Stimulated activated CD8-positive, alpha-beta memory T cell treated with anti-CD3 and anti-CD28 coated beads, Interleukin-15, amount 100 ng/mL, for 24 hours (primary cell): ENCODE measurements around the gene WDR44.
"Not testable (repeated sequence)": the region's sequence is repeated elsewhere in the genome, so short reads cannot be mapped to it uniquely, and the experiment has no call there.

Source experiments
- DNase-seq: peaks from one replicate; pipeline ENCODE4 v3.0.0-alpha.2; 2020; ENCODE audit warnings: low read depth

The WDR44 gene, protein sequence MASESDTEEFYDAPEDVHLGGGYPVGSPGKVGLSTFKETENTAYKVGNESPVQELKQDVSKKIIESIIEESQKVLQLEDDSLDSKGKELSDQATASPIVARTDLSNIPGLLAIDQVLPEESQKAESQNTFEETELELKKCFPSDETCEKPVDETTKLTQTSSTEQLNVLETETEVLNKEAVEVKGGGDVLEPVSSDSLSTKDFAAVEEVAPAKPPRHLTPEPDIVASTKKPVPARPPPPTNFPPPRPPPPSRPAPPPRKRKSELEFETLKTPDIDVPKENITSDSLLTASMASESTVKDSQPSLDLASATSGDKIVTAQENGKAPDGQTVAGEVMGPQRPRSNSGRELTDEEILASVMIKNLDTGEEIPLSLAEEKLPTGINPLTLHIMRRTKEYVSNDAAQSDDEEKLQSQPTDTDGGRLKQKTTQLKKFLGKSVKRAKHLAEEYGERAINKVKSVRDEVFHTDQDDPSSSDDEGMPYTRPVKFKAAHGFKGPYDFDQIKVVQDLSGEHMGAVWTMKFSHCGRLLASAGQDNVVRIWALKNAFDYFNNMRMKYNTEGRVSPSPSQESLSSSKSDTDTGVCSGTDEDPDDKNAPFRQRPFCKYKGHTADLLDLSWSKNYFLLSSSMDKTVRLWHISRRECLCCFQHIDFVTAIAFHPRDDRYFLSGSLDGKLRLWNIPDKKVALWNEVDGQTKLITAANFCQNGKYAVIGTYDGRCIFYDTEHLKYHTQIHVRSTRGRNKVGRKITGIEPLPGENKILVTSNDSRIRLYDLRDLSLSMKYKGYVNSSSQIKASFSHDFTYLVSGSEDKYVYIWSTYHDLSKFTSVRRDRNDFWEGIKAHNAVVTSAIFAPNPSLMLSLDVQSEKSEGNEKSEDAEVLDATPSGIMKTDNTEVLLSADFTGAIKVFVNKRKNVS

DNA sequence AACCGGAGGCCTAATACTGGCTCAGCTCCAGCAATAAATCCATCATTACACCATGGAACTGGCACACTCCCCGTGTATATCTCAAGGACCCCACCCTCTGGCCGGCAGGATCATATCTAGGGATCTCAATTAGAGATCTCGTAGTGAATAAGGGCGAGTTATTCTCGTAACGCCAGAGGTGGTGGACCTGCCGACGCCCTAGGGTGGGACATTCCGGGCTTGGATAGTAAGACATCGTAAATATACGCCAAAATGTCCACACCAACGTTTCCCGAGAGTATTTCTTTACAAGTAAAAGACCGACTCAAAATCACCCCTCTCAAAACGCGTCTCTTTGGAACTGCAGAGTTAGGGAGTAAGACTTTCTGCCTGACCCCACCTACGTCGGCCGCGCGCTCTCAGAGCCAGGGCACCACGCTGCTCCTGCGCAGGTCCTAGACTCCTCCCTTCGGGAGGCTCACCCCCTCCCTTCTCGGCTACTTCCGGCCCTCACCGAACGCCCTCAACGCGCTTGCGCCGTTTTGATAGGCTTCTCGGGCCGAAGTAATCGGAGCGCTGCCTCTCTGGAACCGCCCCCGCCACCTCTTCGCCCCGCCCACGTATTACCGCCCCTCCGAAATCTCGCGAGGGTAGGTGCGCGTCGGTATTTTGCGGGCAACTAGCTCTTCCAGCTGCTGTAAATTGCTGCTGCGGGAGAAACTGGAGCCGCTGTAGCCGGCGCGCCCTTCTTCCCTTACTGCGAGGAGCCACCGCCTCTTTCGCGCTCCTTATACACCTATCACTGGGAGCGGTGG lies at the start of gene WDR44:
Gene WDR44, plus strand, starts transcription at position 643 of the 794 bp plus-strand sequence. CDS start 398 bp downstream, outside the sequence.
- DNase-seq, result peak; percentile 67

DNA sequence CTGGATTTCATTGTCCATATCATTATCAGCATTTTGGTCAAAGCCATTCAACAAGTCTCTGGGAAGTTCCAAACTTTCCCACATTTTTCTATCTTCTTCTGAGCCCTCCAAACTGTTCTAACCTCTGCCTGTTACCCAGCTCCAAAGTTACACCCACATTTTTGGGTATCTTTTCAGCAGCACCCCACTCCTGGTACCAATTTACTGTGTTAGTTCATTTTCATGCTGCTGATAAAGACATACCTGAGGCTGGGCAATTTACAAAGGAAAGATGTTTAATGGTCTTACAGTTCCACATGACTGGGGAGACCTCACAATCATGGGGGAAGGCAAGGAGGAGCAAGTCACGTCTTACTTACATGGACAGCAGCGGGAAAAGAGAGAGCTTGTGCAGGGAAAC lies 40.1 kb upstream of the WDR44 start:
- not testable (repeated sequence) for DNase-seq

DNA sequence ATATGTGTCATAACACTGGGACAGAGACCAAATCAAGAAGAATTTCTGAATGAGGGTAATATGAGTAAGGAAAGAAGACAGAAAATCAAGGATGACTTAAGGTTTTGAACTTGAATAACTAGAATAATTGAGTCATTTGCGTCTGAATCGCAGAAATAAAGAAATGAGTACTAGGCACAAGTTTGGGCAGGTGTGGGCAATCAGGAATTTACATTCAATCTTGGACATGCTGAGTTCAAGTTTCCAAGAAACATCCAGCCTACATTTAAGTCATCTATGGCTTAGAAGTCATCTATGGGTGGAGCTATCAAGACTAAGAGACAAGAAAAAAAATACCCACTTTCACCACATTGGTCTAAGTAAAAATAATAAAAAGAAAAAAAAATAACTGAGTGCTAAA lies 30.4 kb upstream of the WDR44 start:
- no peak for DNase-seq

DNA sequence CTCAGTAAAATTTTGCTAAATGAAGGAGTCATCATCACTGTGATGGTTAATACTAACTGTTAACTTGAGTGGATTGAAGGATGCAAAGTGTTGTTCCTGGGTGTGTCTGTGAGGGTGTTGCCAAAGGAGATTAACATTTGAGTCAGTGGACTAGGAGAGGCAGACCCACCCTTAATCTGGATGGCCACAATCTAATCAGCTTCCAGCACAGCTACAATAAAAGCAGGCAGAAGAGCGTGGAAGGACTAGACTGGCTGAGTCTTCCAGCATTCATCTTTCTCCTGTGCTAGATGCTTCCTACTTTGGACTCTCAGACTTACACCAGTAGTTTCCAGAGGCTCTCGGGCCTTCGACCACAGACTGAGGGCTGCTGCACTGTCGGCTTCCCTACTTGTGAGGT lies 21.3 kb upstream of the WDR44 start:
- DNase-seq, result no peak

DNA sequence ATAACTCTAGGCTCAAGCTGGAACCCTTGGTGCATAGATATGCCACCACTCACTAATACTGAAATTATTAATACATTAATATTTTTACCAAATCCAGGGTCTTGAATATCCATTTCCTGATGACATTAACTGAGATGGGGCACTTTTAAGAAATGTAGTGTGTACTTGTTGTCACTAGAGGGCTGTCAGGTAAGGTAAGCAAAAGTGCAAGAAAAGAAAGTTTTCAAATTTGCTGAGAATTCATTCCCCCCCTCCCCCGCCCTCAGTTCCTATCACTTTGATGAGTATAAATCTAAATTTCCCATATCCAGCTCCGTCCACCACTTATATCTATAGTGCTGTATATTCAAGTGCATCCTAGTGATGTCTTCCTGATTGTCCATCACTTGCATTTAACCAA lies 20.5 kb upstream of the WDR44 start:
- no peak for DNase-seq

DNA sequence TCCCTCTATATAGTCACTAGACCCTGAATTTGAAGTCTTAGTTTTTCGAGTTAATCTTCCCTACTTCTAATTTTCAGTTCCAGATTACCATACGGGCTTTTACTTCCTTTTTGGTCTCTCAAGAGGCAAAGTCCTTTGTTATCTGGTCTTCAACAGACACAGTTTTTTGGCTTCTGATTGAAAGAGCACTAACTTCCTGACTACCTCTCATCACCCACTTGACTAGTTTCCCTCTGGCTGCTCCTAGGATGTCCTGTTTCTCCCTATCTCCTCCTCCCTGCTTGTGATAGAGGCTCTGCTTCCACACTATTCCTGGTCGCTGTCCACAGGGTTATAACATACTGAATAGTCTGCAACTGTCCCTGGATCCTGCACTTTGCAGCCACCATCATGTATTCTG lies 16.7 kb upstream of the WDR44 start:
- no peak for DNase-seq

DNA sequence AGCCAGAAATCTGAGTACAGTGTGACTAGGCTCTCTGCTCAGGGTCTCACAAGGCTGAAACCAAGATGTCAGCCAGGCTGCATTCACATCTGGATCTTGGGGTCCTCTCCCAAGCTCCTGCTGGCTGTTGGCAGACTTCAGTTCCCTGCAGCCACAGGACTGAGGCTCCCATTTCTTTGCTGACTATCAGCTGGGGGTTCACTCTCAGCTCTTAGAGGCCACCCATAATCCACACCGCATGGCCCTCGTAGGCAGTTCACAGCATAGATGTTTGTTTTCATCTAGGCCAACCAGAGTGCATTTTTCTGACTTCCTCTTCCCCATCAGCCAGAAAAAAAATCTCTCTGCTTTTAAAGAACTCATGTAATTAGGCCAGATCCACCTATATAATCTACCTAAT lies 8.2 kb upstream of the WDR44 start:
- no peak for DNase-seq

DNA sequence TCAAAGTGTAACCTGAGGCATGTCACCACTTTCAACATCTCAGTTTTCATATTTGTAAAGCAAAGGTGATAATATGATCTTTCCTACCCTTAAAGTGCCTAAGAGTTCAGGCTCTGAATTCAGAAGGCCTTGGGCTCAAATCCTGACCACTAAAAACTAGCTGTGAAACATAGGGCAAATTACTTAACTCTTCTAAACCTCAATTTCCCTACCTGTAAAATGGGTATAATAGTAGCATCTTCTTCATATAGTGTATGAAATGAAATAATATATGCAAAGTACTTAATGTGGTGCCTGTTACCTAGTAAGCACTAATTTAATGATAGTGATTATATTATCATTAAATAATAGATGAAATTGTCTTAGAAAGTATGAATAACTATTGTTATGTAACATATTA lies 7.0 kb upstream of the WDR44 start:
- no peak for DNase-seq

DNA sequence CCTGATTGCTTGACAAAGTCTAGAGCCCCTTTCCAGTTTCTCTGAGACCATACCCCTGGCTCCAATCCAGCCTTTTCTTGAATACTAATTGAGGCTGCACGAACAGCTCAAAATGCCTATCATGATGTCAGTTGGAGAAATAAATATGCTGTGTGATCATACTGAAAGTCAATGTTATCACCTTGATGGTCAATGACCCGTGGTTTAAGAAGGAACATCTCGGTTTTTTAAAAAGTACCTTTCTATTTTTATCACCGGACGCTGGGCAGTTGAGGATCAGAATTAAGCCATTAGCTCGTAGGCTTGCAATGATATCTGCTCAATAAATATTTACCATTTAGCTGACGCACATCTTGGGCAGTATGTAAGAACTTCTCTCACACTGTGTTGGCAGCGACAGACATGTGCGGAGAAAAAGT lies 852 bp upstream of the WDR44 start:
- DNase-seq, result no peak

DNA sequence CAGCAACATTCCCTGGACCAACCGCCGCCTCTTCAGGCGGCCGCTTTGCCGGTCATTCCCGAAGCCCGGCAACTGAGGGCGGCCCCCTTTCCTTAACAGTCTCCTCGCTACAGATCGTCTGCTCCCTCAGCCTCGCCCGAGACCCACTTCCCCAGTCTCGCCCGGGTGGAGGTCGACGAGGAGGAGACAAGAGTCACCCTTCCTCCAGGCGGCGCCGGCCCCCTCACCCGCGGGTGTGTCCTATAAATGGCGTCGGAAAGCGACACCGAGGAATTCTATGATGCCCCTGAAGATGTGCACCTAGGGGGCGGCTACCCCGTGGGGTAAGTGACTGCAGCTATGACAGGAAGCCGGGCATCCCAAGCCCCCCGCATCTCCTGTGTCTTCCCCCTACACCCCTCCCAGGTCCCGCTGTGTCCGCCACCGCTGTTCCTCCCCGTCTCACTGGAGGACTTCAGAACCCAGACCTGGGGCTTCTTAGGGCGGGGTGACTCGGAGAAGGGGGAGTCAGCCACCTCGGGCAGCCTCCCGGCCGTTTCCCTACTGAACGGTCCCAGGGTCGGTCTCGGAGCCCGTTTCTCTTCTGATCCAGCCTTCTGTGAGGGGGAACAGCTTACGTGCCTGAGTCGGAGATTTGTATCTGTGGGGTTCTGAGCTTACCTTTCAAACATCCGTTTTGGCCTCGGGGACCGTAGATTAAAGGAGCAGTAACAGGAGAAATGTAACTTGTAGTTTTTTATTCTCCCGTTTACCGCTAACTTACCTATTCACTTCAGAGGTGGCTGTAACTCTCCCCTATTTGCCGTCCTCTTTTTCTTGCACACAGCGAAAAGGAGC lies 570 bp downstream of the WDR44 start:
- DNase-seq, result peak; percentile 5

DNA sequence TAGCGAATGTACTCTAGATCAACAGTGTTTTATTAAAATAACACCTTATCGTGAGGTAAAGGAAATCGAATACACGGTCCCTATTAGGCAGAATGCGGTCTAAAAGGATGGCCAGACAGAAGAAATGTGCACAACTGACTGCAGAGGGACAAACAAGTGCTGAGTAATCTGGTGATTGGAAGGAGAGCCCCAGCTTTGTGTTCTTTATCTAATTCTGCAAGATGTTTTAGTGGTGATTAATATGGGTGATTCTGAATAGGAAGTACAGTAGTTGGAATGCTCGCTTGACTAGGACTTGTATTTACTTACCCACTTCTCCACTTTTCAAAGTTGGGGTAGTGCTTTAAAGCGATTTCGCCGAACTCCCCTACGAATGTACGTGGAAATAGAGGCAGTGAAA lies 1.2 kb downstream of the WDR44 start:
- DNase-seq, result no peak

DNA sequence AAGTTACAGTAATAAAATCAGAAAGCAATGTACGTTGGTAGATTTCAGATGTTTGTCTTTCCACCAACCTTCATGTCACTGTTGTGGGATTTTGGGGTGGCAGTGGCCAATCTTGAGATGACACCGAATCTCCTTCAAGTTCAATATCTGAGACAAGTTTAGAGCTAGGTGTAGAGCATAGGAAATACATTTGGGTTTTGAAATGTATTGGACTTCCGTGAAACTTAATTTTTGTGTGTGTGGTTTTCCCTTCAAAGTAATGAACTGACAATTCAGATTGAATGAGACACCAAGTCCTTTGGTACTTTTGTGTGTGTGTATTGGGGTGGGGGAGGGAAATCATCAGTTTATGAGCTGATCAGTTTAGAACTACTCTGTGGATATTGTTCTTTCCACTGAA lies 1.8 kb downstream of the WDR44 start:
- DNase-seq, result no peak

DNA sequence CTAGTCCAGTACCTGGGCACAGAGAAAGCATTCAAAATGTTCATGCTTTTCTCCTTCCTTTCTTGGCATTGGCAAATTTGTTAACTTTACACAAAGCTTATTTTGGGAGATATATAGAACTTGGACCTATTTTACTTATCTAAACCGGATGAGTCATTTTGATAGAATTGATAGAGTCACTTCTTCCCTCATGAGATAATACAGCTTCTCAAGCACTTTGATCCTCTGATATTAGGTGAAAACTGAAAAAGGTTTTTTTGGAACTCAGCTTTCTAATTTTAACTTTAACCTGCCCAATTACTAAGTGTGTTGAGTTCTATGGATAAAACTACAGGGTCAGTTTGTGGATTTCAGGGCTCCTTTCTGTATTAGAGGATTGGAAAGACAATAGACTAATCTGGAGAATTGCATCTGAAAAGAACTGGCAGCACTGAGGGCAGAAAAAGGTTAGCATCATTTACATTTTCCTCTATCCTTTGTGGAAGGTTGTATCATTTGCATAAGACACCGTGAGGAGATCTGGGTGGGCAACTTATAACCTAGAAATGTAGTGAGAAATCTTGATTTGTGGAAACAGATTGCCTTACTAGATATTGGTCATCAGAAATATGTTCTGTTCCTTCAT lies 2.4 kb downstream of the WDR44 start:
- no peak for DNase-seq

DNA sequence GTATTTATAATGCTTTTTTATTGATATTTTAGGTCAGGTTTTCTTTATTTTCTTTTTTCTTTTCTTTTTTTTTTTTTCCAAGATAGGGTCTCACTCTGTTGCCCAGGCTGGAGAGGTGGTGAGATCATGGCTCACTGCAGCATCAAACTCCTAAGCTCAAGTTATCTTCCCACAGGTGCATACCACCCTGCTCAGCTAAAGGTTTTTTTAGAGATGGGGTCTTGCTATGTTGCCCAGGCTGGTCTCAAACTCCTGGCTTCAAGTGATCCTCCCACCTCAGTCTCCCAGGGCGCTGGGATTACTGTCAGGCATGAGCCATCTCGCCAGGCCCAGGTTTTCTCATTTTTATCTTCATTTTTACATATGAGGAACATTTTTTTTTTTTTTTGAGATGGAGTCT lies 3.3 kb downstream of the WDR44 start:
- DNase-seq, result no peak

DNA sequence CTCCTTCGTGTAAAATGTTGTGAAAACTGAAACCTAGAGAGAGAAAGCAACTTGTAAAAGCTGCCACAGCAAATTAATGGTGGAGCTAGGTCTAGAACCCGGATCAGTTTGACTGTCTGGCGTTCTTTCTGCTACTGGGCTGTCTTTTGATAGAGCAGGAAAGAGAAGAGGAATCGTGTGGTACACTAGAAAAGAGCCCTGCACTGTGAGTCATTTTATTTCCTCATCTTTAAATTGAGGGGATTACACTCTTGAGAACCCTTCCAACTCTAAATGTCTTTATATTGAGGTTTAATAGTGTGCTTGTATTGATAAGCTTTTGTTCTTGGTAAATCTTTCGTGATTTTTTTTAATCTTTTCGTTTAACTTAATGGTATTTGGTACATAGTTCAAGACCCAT lies 4.3 kb downstream of the WDR44 start:
- no peak for DNase-seq

DNA sequence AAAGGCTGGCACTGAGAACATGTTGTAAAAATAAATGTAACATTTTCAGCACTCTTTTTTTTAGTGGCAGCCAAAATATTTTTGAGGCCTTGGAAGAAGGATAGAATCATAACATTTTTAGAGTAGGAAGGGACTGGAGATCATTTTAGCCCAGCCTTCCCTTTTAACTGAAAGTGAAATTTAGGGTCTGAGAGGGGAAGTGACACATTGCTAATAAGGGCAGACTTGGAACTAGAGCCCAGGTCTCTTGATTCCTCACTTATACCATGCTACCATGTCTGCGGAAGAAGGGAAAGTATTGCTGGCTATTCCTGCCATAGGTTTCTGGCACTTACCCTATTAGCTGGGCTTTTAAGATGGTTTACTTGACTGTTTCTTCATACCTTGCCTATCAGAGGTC lies 4.8 kb downstream of the WDR44 start:
- DNase-seq, result no peak

DNA sequence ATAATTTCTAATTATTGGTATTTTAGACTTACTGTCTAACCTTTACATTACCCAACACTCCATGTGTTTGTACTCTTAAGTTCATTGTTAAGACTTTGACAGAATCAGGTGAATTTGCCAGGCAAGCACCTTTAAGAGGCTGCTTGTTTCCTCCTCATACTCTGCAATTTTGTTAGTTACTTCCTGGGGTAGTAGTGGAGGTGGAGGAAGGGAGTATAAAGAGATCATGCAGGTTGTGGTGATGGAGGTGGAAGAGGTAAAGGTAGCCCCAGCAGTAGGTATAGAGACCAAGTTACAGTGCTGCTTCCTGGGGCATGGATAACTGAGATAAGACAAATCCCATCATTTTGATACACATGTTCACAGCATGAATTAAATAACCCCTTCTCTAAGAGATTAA lies 6.7 kb downstream of the WDR44 start:
- no peak for DNase-seq

DNA sequence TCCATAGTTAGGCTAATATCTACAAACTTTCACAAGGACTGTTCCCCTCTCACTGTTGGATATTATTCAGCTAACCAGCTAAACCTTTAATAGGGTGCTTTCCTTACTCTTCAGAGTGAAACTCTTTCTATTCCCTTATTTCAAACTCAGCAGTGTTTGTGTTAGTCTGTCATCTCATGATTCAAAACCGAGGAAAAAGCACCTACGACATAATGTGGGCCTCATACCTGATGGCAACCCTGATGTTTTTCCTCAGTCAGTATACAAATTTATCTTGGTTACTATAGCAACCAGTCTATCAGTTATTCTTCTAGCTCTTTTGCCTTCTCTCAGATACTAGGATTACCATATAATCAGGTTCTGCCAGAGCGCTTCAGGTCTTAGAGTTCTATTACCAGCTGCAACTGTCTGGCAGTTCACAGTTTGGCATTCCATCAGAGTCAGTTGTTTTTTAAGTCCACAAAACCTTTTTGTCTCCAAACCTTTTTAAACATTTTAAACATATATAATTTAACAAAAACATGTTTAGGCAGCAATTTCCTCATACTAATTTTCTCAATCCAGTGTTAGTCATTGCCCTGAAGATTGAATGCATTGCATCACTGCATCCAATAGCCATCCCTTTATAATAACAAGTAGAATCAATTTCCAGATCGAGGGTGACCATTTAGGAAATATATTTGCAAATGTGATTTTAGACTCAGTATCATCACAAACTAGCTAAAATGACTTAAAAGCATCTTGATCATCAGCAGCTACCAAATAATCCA lies 7.4 kb downstream of the WDR44 start:
- DNase-seq, result no peak

DNA sequence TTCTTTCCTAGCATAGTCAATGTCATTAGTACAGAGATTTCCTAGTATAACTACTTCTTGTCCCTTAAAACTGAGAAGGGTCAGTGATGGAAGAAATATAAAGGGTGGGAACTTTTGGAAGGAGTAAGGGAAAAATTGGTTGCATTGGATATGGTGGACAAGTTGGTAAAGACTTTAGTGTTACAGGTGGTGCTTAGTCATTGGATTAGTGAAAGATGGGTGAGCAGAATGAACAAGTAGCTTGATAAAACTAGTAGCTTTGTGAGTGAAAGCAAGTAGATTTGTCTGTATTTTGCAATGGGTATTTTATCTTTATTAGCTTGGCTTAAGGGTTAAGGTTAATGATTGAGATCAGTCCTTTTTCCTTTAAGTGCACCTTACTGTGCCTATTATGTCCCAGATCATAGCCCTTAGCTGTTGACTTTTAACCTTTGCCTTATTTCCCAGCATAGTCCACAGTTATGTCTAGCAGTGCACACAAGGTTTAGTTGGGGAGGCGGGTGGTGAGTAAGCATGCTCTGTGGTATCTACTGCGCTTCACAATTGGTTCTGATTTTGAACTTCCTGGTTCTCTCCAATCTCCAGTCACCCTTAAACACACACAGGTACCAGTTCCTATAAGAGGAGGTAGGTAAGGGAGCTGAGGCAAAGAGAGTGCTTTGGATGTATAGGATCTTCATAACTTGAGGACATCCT lies 9.5 kb downstream of the WDR44 start:
- no peak for DNase-seq
